HepG2 (cell line): Measurements from ENCODE around the gene THY1. TPM values are rescaled to one million over a fixed set of nuclear protein-coding genes. Genes with fewer than 3 reads are reported as not detected.

Experiments used
- GLI4 ChIP-seq: sonication (generic); formaldehyde crosslinking; IDR thresholded peaks from 2 replicates; pipeline ENCODE4 v1.5.1; 2020; ENCODE audit warnings: missing genetic modification reagents, mild to moderate bottlenecking, moderate library complexity, borderline replicate concordance
- HNF1A ChIP-seq, 2 experiments: sonication (generic) in 1 of 2; formaldehyde crosslinking in 1 of 2; IDR thresholded peaks; 2 replicates each; pipeline versions ENCODE4 v1.4.0 to v1.6.1; 2016 to 2020; ENCODE audit warnings: borderline replicate concordance in 1 of 2, low read depth in 1 of 2, mild to moderate bottlenecking in 1 of 2, missing genetic modification reagents in 1 of 2
- KIAA2018 ChIP-seq: sonication (generic); formaldehyde crosslinking; IDR thresholded peaks from 2 replicates; pipeline ENCODE4 v1.5.0; 2020; ENCODE audit warnings: mild to moderate bottlenecking, missing genetic modification reagents, borderline replicate concordance
- POLR2A ChIP-seq, 2 experiments: IDR thresholded peaks; 2 replicates each; pipeline ENCODE4 v1.6.1; 2011; ENCODE audit warnings: low read depth in 2 of 2, low read length in 2 of 2, mild to moderate bottlenecking in 1 of 2, moderate library complexity in 1 of 2; ENCODE audit not compliant: insufficient read depth in 1 of 2
- THAP9 ChIP-seq: sonication (generic); formaldehyde crosslinking; IDR thresholded peaks from 2 replicates; pipeline ENCODE4; 2020; ENCODE audit warnings: missing genetic modification reagents, mild to moderate bottlenecking, borderline replicate concordance
- ZNF124 ChIP-seq: sonication (generic); formaldehyde crosslinking; IDR thresholded peaks from 2 replicates; pipeline ENCODE4 v1.4.0; 2020; ENCODE audit warnings: missing genetic modification reagents
- ZNF263 ChIP-seq: sonication (generic); formaldehyde crosslinking; IDR thresholded peaks from 2 replicates; pipeline ENCODE4 v1.4.0; 2020; ENCODE audit warnings: missing genetic modification reagents
- ZNF552 ChIP-seq: sonication (generic); formaldehyde crosslinking; IDR thresholded peaks from 2 replicates; pipeline ENCODE4 v1.9.0; 2022; ENCODE audit warnings: missing genetic modification reagents, mild to moderate bottlenecking, borderline replicate concordance
- ZNF674 ChIP-seq: sonication (generic); formaldehyde crosslinking; IDR thresholded peaks from 2 replicates; pipeline ENCODE4 v1.5.0; 2020; ENCODE audit warnings: low read depth, mild to moderate bottlenecking, missing genetic modification reagents
- ZNF816 ChIP-seq: sonication (generic); formaldehyde crosslinking; IDR thresholded peaks from 2 replicates; pipeline ENCODE4 v1.8.0; 2022; ENCODE audit warnings: missing genetic modification reagents, mild to moderate bottlenecking, borderline replicate concordance
- polyA plus RNA-seq, 8 experiments: library from polyadenylated mRNA; depleted of rRNA in 3 of 8; stranded (reverse) in 7 of 8; unstranded in 1 of 8; fragments of >200 nt; fragmentation: Illumina TruSeq in 4 of 8; extraction: Trizol in 4 of 8; gene quantifications; 2 replicates each; pipeline versions ENCODE4 v1.2.1 to v1.2.3, GENCODE V29; 2011 to 2016; ENCODE audit warnings: low read depth in 4 of 8, missing spikeins in 1 of 8, mixed read lengths in 1 of 8; ENCODE audit not compliant: insufficient read depth in 1 of 8
- total RNA-seq, 5 experiments: library from RNA; depleted of rRNA; stranded (reverse); fragments of >200 nt; fragmentation: Illumina TruSeq; extraction: Trizol; gene quantifications; 2 replicates each; pipeline ENCODE4 v1.2.3, GENCODE V29; 2016; ENCODE audit warnings: low read depth in 1 of 5

Gene THY1
- total and polyA plus RNA-seq, 2 of the 13 experiments (the other 11 are each of a cell fraction or from before 2014, with no cell fraction given): not detected

GRCh38 chr11:119380160-119380826 is 42.7 kb downstream of the THY1 start (continued):
- TF ChIP-seq KIAA2018 (CRISPR knock-in tag) (no peak), ZNF124 (CRISPR knock-in tag) (no peak), POLR2A (IDR thresholded peaks at IDR 0.05; ENCODE audit: insufficient read depth in 1 of 2, low read depth in 2 of 2, low read length in 2 of 2) (0 out of 4 replicates have a peak, but pooled peaks of 1 of the 2 experiments have one; percentile 37), THAP9 (CRISPR knock-in tag) (no peak), HNF1A (IDR thresholded peaks at IDR 0.05; ENCODE audit: low read depth) (no peak), HNF1A (CRISPR knock-in tag; IDR thresholded peaks at IDR 0.05; ENCODE audit: borderline replicate concordance) (0 out of 2 replicates have a peak, but pooled peaks have one; percentile 27), ZNF552 (CRISPR knock-in tag) (no peak), GLI4 (0 out of 2 replicates have a peak, but pooled peaks have one; percentile 44), ZNF263 (CRISPR knock-in tag) (no peak), ZNF816 (CRISPR knock-in tag) (no peak), ZNF674 (no peak)
